Activated T-helper 1 cell treated with Interleukin-2 at 50 U/mL for 16 hours (primary cell): Measurements from ENCODE around the gene SERPINE3.

Experiments used
- DNase-seq: peaks from one replicate; pipeline ENCODE4 v3.0.0-alpha.2; 2020; ENCODE audit warnings: low read depth

The SERPINE3 gene

GRCh38 chr13:51328488-51328887 lies 11.0 kb upstream of the SERPINE3 start:
- no peak for DNase-seq

- DNase-seq: no peak
Measured at GRCh38 chr13:51329606-51330005, 9.9 kb upstream of the SERPINE3 start.

DNA sequence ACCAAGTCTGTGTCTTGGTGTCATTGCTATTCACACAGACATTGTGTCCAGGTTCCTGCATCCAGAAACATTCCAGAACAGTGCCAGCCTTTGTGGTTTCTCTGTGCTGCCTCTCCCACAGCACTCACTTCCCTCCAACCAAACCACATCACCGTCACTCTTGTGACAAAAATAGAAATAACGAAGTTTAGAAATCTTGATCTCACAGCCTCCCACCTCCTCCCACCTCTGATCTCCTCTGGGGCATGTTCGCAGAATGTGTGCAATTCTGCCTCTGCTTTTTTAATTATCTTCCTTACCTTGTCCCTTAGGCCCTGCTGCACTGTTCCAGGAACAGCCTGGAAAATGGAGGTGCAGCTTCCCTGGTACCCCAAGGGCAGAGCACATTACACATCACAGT lies 8.7 kb upstream of the SERPINE3 start:
- DNase-seq: no peak

DNA sequence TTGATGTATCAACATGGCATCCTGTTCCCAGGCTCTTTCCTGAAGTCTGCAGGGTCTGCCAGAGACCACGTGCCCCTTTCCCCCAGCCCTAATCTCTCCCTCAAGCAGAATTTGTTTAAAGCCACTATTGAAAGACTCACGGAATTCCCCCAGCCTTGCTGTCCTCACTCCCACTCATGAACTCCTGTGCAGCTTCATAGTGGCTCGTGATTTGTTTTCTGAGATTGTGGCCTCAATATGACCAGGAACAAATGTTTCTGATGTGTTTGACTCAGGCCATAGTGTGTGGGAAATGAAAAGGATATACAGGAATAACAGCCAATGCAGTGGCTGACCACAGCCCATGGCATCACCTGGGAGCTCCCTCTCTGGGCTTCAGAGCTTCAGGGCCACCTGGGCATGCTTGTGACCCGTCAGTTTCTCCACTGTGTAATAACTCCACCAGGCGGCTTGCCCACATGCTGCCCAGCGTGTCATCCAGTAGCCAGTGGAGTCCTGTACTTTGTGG lies 8.1 kb upstream of the SERPINE3 start:
- DNase-seq: no peak

DNA sequence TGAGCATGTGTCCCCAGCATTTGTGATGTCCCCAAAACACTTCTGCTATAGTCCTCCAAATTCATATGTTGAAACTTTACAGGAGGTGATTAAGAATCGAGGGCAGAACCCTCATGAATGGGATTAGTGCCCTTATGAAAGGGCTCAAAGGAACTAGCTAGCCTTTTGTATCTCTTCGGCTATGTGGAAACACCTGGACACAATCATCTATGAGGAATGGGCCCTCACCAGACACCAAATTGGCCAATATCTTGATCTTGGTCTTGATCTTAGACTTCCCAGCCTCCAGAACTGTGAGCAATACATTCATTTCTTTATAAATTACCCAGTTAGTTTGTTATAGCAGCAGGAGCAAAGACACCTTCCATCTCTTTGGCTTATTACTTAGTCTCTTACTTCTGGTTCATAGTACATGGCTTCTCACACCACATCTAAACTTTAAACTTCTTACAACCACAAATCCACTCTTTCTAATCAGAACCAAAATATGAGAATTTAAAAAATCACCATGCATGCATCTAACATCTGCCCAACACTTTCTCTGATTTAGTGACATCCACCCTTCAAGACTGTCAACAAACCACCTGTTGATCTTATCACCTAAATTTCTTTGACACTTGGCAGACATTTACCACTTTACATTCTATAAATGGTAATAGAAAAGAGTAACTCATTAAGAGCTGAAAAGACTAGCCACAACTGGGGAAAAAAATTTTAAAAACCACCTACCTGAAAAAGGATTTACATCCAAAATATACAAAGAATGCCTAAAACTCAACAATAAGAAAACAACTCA lies 6.7 kb upstream of the SERPINE3 start:
- no peak for DNase-seq

- DNase-seq: no peak
Measured at GRCh38 chr13:51333421-51333820, 6.1 kb upstream of the SERPINE3 start.

- DNase-seq: no peak
Measured at GRCh38 chr13:51333826-51334225, 5.7 kb upstream of the SERPINE3 start.

- no peak for DNase-seq
Measured at GRCh38 chr13:51336746-51337145, 2.7 kb upstream of the SERPINE3 start.

DNA sequence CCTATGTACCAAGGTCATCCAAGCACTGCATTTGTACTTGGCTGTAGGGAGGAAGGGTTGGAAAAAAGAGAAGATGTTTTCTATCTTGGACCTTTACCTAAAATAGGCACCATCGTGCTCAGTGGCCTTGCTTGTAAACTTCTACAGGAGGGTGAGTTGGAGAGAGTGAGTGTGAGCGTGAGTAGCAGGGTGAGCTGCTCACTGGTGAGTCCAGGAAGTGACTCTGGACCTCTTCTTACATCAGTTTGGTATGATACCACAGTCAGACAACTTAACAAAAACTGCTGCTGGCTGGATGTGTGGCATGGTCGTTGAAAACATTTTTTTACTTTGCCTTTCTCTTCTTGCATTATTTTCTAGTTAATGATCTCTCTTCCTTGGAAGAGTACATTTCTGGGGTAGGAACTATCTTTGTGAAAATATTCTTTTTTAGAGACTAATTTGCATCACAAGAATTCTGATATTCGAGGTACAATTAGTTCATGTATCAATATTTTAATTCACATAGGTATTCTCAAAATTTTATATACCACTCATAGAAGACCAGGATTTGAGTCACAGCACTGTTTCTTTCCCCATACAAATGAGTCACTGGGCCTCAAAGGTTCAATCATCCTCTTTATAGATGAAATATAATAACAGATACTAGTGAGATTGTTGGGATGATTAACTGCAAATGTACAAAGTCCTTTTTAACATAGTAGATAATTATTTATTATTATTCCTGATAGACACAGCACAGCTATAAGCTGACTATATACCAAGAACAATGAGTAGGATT lies 651 bp downstream of the SERPINE3 start:
- DNase-seq: no peak

- DNase-seq: no peak
Measured at GRCh38 chr13:51341232-51341631, 1.7 kb downstream of the SERPINE3 start.

- no peak for DNase-seq
Measured at GRCh38 chr13:51341791-51342190, 2.3 kb downstream of the SERPINE3 start.

GRCh38 chr13:51342706-51343105 lies 3.2 kb downstream of the SERPINE3 start:
- DNase-seq: no peak

DNA sequence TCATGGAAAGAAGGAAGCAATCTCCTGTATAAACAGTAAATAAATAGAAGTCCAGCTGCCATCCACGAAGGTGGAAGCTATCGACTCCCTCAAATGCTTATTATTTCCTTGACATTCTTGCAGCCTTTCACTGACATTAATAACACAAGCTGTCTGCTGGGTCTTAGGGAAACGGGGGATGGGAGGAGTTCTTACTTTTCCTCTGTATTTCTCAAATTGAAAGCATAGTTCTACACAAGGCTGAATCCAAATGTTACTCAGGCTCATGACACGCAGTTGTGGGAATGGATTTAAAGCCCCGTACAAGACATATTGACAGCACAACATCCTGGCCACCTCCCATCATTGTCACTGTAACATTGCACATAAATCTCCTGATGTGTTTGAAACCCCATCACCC lies 4.0 kb downstream of the SERPINE3 start:
- DNase-seq: no peak

DNA sequence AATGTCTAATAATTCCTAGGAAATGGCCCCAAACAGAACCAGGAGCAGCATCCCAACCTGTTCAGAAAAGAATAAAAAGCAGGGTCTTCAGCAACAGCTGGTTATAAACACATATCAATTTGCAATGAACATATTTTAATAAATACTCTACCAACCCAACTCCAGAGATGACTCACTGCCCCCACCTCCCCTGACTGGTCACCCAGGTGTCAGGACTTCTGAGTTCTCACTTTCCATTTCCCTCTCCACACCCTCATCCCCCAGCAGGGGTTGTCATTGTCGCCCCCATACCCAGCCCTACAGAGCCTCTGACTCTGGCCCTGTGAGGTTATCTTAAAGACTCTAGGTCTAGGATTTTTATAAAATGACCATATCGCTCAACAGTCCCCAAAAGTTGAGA lies 6.9 kb downstream of the SERPINE3 start:
- no peak for DNase-seq

GRCh38 chr13:51347099-51347498 lies 7.6 kb downstream of the SERPINE3 start:
- DNase-seq: no peak

DNA sequence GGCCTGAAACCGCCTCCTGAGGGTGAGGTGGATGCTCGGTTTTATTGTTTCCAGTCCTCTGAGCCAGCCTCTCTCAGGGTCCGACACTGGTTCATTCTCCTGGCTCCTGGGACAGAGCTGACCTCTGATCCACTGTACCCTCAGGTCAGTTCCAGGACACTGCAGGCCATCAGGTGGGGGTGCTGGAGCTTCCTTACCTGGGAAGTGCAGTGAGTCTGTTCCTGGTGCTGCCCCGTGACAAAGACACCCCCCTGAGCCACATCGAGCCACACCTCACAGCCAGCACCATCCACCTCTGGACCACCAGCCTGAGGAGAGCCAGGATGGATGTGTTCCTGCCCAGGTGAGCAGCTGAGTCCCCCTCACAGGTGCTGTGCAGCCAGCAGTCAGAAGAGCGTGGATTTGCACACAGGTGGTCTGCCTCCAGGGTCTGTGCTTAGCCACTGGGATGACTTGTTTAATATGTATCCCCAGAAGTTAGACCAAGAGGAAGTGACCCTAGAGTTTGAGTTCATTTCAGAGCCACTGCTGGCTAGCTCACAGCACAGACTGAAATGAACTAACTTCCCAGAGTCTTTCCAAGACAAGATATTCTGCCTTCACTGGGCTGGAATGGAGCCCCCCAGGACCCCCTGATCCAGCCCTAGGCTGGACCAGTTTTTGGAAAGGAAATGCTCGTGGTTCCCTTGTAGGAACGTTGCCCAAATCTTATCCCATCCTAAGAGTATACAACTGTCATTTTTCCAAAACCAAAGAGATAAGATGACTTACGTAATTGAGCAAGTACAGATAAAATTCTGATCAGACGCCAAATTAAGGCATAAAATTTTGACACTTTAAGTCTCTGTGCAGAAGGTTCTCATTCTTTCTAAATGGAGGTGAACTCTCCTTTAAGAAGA lies 8.8 kb downstream of the SERPINE3 start:
- DNase-seq: no peak

DNA sequence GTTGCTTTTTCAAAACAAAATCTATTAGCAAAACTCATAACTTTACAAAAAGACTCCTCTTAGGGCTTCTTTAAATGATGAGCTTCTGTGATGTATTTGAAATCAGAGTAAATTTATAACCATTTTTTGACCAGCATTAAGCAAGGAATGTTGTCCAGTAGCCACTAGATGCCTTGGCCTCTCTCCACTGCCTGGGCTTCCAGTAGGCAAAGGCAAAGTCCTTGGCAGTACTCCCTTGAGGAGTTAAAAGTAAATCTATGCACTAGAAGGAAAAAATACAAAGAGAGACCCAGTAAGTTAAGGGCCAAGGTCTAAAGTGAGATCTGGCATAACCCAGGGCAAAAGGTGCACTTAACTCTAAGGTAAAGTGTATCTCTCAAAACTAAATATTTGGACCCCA lies 9.5 kb downstream of the SERPINE3 start:
- DNase-seq: no peak

DNA sequence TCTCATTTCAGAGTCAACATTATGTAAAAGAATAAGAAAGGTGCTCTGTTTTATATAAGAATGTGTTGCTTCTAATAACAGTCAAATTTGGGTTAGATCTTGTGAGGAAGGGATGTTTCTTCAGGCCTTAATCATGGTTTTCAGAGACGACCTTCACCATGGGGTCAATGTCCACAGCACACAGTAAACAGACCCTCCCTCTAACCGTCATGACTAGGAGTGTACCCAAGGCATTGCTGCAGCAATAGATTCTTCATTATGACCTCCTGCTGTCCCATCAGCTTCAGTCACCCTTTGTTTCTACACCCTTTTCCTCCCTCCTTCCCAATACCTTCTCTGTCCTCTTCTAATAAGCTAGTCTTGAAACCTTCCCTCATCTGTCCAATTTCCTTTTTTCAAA lies 15.7 kb downstream of the SERPINE3 start:
- no peak for DNase-seq

DNA sequence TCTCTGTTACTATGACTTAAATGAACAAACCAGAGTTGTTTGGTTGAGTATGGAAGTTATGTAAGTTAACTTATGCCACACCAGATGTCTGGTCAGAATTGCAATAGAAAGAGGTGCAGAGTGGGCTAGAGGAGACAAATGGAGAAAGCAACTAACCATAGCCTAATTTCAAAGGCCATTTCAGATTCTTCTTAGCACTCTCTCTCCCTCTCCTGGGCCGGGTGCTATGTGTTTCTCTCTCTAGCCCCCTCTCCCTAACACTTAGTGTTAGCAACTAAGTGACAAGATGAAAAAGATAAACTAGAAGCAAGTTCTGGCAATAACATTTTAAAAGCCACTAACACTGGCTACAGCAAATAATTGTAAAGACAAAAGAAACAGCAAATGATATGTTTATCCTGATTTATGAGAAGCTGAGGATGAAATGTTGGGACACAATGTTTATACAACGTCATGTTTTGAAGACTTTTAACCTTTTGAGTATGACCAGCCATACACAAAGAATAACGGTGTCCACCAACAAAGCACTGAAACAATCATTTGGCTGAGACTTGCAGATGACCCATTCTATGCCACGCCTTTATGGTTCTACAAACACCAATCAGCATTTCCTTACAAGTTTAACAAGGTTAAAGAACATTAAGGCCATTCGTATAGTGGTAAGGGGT lies 18.6 kb downstream of the SERPINE3 start:
- no peak for DNase-seq

DNA sequence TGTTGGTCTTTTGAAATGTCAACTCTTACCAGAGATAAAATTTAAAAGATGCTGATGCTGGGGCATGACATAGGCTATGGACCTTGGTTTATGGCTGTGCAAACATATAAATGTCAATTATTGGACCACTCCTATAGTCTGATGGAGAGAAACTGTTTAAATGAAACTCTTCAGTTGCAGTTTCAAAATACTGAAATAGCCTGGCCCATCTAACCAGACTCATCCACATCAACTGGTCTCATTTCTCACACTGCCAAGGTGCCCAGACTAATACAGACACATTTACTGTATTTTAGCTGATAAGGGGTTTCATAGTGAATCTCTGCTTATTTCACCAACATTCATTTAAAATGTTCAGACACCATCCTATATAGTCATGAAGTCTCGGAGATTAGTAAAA lies 19.9 kb downstream of the SERPINE3 start:
- DNase-seq: no peak

GRCh38 chr13:51360489-51360888 lies 21.0 kb downstream of the SERPINE3 start:
- DNase-seq: no peak

- no peak for DNase-seq
Measured at GRCh38 chr13:51361106-51361505, 21.6 kb downstream of the SERPINE3 start.
